Activated CD4-positive, alpha-beta T cell treated with anti-CD3 and anti-CD28 coated beads, Interleukin-2, Interleukin-4, amounts not matched to agents 100 ng/mL and 50 ng/mL, durations not matched to agents 16 hours and 8 hours (primary cell): ENCODE measurements around the gene ZFYVE21.

Experiments
- DNase-seq: peaks from one replicate; pipeline ENCODE4 v3.0.0-alpha.2; 2020; ENCODE audit warnings: low spot score

The ZFYVE21 gene

GRCh38 chr14:103705504-103706284, 9.9 kb upstream of the ZFYVE21 start:
- no peak for DNase-seq

- DNase-seq, result no peak
Observed at GRCh38 chr14:103706551-103707328, 8.9 kb upstream of the ZFYVE21 start.

GRCh38 chr14:103707329-103708263, 8.0 kb upstream of the ZFYVE21 start:
- no peak for DNase-seq

GRCh38 chr14:103708750-103709187, 6.8 kb upstream of the ZFYVE21 start:
- no peak for DNase-seq

GRCh38 chr14:103709814-103710213, 5.8 kb upstream of the ZFYVE21 start:
- DNase-seq, result no peak

- DNase-seq, result no peak
Observed at GRCh38 chr14:103710771-103711377, 4.7 kb upstream of the ZFYVE21 start.

GRCh38 chr14:103711516-103712431, 3.8 kb upstream of the ZFYVE21 start:
- DNase-seq, result no peak

- no peak for DNase-seq
Observed at GRCh38 chr14:103712633-103713247, 2.9 kb upstream of the ZFYVE21 start.

GRCh38 chr14:103713304-103714062, 2.1 kb upstream of the ZFYVE21 start:
- DNase-seq, result no peak

GRCh38 chr14:103714063-103714724, 1.4 kb upstream of the ZFYVE21 start:
- no peak for DNase-seq

GRCh38 chr14:103716091-103716801, 636 bp downstream of the ZFYVE21 start:
- no peak for DNase-seq

- DNase-seq, result no peak
Observed at GRCh38 chr14:103716899-103717411, 1.3 kb downstream of the ZFYVE21 start.

GRCh38 chr14:103718572-103718971, 3.0 kb downstream of the ZFYVE21 start:
- DNase-seq, result no peak

- no peak for DNase-seq
Observed at GRCh38 chr14:103719751-103720150, 4.1 kb downstream of the ZFYVE21 start.

GRCh38 chr14:103721334-103722120, 5.9 kb downstream of the ZFYVE21 start:
- DNase-seq, result no peak

- no peak for DNase-seq
Observed at GRCh38 chr14:103723748-103724081, 8.1 kb downstream of the ZFYVE21 start.

GRCh38 chr14:103724116-103724515, 8.5 kb downstream of the ZFYVE21 start:
- DNase-seq, result no peak
